ENCODE measurements around the gene BCL11A.

DNA sequence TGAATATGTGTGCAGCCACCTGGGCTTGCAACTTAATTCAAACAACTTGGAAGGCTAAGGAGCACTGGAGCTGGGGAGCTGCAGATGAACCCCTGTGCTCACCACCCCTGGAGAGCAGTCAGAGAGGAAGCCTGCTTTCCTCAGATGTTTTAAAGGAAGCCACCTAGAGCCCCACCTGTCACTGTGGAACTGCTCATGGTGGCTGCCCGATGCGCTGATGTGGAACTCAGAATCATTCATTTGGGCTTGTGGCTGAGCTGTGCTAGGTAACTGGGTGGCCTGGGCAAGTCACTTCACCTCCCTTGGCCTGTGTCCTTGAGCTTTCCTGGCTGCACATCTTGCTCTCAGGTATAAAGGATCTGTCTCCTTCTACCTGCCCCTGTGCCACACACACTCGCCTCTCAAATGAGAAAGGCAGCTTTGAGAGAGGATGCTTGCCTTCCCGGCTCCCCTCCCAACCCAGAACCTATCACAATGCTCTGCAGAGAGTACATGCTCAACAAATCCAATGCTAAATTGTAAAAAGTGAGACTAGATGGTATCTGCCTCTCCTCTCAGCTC lies 41.3 kb downstream of the BCL11A start:
- TF ChIP-seq, protein P1, sequence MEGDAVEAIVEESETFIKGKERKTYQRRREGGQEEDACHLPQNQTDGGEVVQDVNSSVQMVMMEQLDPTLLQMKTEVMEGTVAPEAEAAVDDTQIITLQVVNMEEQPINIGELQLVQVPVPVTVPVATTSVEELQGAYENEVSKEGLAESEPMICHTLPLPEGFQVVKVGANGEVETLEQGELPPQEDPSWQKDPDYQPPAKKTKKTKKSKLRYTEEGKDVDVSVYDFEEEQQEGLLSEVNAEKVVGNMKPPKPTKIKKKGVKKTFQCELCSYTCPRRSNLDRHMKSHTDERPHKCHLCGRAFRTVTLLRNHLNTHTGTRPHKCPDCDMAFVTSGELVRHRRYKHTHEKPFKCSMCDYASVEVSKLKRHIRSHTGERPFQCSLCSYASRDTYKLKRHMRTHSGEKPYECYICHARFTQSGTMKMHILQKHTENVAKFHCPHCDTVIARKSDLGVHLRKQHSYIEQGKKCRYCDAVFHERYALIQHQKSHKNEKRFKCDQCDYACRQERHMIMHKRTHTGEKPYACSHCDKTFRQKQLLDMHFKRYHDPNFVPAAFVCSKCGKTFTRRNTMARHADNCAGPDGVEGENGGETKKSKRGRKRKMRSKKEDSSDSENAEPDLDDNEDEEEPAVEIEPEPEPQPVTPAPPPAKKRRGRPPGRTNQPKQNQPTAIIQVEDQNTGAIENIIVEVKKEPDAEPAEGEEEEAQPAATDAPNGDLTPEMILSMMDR (IDR thresholded peaks at IDR 0.05; ENCODE audit: insufficient read depth, low read length, poor library complexity, severe bottlenecking): no peak
- TF ChIP-seq EZH2phosphoT487 (conservative IDR thresholded peaks at IDR 0.05; ENCODE audit: low read length): no peak

Measured in SU-DHL-6 (cell line).